GM21737 (cell line): Measurements from ENCODE around the gene CCDC85C.

Source experiments
- ATAC-seq: cut with Tn5 transposase; IDR thresholded peaks from one replicate; pipeline ENCODE4 v1.9.1; 2021; ENCODE audit warnings: mild to moderate bottlenecking, moderate library complexity; ENCODE audit not compliant: unreplicated experiment

Gene CCDC85C

DNA sequence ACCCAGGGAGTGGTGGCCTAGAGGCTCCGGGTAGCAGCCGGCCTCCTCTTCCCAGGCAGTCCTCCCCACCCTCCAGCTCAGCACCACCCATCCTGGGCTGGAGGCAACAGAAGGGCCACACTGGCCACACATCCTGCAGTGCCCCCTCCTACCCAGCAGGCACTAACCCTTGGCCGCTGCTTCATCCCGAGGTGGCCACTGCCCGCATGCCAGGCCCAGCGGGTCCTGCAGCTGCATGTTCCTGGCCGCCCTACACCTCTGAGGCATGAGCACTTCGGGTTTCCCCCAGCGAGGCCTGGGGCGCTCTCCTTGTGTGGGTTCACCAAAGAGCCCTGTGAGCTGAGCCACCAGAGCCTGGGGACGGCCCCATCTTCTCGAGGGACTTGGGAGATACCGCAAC, 61.4 kb downstream of the CCDC85C start:
- no peak for ATAC-seq

DNA sequence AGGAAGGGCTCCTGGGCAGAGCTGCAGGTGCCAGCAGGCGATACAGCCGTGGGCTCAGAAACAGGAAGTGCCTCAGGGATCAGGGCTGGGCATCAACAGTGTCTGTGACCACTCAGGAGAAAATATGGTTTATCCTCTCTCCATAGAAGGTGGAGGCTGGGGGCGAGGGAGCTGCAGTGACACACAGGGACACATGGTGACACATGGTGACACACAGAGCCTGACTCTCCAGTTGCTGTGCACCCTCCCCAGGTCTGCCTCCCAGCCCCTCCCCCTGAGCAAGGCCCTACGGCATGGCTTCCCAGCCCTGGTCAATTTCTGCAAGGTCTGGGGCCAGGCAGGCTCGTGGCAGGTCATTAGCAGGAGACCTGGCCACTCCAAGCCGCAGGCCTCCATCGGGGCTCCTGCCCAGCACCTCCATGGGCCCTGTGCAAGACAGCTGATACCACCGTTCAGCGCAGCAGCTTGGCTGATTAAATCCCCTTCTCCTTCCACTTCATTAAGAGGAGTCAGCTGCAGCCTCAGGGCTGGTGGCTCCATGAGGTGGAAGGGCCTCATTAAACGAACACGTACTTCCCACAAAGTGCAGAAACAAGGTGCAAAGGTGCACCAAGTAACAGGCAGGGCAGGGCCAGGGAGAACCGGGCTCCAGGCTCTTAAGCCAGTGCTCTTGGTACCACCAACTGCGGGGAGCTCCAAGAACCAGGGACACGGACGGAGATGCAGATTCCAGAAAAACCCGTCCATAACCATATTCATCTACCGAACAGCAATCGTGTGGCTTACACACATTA, 62.1 kb downstream of the CCDC85C start:
- no peak for ATAC-seq

DNA sequence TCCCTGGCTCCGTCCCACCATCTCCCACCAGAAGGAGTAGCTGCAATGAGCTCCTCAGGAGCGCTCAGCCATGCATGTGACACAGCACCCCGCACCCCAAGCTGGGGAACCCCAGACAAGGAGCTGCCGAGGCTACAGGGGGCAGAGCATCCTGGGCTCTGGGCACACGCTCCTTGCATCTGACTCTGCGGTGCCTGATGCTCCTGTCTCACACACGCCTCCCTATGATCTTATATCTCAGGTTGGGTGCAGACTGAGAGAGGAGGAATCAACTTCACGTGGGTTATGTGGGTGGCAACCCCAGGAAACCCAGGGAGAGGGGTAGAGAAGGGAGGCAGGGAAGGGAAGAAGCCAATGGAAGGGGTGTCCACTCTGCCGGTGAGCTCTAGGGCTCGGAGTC, 62.8 kb downstream of the CCDC85C start:
- no peak for ATAC-seq

DNA sequence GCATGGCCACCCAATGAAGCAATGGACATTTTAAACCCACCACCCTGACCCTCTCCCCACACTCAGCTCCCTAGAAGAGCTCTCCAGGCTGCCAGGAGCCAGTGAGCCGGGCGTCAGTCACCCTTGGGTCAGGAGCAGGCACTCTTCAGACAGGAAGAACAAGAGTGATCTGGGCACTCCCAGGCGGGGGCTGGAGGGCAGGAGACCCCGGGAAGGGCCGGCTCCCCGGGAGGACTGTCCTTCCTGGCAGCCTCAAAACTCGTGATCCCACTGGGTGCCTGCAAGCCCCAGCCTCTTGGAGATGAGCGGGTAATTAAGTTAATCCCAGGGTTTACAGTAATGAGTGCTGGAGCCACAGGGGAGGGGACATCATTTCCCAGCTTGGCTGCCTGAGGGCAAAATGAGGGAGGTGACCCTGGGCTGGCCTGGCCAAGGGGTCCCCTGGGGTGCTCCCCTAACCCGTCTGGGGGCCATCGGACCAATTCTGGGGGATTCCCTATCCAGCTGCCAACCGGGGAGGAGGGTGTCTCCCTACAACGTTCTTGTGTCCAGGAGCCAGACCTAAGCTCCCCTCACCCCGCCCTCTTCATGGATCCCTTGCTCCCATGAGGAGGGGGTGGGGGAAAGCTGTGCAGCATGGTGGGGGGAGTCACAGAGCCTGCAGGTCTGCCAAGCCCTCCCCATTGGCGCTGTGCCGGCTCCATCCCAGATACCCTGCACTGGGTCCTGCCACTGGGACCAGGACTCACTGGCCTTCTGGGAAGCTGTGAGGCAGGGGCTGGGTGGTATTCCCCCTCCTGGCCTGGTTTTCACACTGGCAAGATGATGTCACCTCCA, 63.6 kb downstream of the CCDC85C start:
- ATAC-seq, result no peak

DNA sequence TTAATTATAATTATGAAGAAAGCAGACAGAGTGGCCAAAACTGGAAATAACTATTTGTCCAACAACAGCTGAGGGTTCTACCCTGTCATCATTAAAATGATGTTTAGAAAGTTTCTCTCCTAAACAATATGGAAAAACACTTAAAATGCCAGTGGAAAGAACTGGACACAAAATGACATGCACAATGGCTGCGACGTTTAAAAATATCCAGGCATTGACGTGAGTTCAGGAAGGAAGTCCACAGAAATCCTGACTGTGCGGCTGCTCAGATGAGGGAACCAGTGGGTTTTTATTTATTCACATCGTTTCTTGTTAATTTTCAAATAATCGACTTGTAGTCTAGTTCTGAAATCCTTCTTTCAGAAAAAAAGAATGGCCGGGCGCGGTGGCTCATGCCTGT, 64.5 kb downstream of the CCDC85C start:
- no peak for ATAC-seq

DNA sequence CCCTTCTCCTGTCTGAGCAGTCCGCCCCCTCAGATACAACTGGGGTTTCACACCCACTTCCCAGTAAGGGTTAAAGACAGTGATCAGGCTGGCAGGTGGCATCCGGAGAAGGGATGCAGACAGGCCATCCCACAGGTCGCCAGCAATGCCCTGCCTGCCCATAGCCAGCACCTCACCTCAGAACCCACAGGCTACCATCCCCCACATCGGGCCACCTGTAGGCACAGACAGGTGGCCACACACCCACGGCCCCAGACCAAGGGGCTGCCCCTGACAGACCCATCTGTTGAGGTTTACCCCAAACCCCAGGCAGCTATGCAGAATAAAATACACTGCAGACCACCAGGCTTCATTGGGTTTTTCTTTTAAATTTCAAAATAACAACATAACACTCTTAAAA, 65.3 kb downstream of the CCDC85C start:
- ATAC-seq, result no peak

DNA sequence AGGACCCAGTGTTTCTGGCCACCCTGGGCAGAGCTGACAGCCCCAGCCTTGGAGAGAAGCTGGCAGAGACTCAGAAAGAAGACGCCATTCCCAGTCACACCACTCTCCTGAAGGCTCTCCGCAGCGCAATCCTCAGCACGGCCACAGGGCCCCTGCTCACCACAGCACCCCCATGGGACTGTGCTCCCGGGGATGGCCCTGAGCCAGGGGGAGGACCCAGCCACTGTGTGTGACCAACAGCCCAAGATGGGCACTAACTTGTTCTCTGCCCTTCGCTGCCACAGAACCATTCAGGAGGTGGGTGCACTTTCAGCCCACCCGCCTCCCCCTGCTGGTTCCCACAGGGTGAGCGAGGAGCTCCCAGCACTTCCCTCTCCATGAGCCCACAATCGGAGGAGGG, 65.7 kb downstream of the CCDC85C start:
- ATAC-seq, result no peak

DNA sequence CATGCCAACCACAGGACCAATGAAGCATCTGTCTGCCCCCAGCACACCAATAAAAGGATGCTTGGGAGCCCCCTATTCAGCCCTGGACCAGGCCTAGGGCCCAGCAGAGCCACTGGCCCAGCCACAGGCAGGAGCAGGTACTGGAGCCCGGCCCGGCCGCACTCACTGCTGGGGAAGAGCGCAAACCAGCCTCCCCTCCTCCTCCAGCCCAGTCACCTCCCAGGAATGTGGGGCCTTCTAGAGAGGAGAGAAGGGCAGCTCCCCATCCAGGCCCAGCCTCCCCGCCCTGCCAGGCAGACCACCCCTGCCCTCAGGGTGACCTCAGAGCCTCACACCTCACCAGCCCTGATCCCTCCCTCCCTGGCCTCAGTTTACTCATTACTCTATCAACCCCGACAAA, 66.6 kb downstream of the CCDC85C start:
- no peak for ATAC-seq

DNA sequence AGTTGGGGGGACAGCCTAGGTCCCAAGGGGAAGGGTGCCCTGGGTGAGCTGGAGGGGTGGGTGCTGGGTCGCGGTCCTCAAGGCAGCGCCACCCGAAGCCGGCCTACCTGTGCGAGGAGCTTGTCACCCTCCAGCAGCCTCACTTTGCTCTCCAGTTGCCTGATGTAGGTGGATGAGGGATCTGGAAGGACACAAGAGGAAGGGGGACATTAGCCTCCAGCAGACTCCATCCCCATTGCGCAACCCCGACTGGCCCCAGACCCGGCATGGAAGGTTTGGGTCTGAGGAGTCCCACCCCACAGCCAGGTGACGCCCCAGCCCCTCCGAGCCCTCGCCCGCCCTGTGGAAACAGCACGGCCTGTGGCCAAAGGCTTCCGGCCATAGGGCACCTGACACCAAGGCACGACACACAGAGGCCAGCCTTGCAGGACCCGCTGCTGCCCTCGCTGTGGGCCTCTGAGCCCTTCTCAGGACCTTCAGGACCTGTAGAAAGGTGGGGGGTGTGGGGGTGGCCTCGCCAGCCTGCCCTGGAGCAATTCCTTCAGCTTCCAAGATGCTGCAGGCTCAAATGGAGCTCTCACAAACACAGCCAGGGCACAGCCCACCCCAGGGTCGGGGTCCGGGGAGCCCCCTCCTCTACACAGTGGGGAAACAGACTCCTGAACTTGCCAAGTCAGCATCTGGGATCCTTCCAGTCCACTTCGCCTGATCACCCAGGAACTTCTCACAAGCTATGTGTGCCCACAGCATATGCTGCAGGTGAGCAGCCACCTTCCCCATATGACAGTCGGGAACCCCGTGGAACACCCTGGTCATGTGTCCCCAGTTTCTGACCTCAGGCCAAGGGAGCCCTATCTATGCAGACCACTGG, 67.9 kb downstream of the CCDC85C start:
- no peak for ATAC-seq

DNA sequence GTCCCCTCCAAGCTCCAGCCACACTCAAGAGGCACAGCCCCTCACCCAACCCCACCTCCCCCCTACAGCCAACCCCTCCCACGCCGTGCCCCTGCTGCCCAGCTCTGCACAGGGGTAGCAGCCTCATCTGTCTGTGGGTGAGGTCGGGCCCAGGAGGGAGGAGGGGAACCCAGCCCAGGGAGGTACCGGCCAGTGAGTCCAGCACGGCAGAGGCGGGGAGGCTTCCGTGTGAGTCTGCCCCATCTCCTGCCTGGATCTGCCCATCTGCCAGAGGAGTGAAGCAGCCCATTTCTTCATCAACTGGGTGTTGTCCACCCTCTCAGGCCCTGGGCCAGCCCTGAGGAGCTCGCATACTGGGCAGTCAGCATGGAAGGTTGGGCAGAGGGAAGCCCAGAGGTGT, 68.6 kb downstream of the CCDC85C start:
- no peak for ATAC-seq

DNA sequence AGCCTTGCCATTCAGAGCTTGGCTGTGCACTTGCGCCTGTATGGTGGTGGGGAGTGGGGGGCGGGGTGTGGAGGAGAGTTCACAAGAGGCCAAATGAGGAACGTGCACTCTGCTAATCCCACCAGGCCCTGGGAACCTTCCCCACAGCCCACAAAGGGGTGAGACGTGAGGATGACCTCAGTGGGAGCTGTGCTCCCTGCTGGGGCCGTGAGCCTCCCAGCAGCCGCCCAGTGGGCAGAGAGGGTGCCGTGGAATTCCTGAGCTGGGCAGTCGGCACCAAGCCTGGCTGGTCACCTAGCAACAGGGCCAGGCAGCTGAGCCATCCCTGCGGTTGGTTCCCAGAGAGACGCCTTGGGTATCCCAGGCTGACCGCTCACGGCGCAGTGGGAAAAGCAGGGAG, 69.1 kb downstream of the CCDC85C start:
- no peak for ATAC-seq

DNA sequence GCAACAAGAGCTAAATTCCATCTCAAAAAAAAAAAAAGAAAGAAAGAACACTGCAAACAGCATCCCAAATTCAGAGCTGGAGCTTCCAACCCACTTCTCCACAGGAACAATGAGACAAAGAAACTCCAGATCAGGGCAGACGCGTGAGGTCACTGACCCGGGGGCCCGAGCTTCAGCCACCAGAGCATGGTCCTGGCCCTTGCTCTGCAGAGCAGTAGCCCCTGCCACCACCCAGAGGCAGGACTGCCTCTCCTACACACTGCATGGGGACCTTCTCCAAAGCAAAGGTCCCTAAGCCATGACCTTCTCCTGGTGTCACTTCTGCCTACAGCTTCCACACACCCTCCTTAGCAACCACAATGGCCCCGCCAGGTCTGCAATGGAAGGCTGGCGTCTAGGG, 69.7 kb downstream of the CCDC85C start:
- no peak for ATAC-seq

DNA sequence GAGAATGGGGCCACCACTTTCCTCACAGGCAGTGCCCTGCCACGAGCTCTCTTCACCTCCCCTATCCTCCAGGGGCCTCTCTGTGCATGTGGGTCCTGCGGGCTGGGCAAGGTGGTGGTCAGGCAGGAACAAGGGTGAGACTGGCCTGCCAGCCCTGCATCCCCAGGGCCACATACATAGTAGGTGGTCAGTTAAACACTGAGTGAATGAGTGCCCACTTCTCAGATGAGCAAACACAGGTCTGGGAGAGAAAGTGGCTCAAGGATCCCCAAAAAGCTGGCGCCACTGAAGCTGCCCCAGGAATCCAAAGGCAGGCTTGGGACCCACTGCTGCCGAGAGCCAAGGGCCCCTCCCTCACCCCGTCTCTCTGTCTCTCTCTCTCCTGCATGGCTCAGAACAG, 71.7 kb downstream of the CCDC85C start:
- no peak for ATAC-seq

DNA sequence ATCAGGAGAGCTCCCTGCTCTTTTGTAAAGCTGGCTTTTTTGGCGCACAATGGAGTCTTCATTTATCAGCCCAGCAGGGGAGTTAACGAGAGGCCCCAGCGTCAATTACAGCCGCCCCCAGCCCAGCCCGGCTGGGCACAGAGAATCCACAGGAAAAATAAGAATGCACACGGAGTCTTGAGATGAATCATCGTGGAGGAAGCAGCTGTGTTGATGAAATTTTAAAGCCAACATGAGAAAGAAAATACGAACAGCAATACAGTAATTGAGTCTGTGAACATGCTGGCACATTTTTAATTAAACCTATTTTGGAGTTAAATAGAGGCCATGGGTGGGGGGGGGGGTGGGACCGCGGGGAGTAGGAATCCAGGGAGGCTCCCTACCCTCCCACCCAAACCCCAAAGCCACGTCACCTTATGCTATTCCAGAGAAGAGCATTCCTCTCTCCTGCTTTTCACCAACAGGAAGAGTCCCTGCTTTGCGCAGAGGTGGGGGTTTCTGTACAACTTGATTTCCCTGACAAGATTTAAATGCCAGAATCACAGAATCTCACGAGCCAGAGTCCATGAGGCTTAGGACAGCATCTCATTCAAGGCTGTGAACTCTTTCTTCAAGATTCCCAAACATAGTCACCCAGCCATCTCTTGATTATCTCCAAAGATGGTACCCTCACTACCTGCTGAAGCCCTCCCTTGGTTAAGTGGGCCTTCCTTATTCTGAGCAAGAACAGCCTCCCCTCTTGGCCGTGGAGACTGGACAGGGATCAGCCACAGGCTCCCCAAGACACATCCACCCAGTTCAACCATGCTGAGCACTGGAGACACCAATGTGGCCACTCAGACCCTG, 72.5 kb downstream of the CCDC85C start:
- ATAC-seq, result no peak

DNA sequence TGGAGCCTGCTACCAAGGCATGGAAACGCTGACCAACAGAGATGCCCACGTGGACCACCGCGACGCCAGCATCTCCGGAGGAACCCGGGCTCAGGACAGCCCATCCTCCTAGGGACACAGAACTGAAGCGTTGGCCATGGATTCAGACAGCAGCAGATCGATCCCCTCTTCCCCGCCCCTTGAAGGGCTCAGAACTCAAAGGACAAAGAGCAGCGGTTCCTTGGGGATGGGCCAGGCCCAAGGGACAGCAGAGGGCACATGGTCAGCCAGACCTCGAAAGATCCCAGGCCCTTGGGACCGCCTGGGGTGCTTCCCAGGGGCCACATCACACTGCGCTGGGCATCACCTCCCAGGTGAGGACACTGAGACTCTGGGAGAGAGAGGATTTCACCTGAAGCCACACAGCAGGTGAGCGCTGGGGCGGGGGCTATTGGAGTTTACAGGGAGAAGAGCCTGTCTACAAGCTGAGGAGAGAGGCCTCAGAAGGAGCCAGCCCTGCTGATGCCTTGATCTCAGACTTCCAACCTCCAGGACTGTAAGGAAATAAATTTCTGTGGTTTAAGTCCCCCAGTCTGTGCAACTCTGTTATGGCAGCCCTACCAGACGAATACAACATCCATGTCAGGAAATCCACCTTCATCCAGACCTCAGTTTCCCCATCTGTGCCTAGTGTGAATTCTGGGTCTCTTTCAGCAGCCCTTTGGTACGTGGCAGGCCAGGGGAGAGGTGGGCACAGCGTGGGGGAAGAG, 73.4 kb downstream of the CCDC85C start:
- ATAC-seq, result no peak

DNA sequence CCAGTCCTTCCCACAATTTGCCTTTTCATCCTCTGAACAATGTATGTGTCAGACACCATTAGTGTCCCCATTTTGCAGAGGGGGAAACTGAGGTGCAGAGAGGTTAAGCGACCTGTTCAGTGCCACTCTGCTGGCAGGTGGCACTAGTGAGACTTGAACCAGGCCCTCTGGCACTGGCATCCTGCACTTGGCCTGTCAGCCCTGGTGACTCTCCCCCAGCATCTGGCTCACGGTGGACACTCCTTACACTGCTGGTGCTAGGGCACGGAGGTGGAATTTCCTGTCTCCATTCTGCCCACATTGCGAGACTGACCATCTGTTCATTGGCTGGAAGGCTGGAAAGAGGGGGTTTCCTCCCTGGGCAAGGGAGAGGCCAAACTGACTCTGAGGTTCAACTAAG, 74.1 kb downstream of the CCDC85C start:
- no peak for ATAC-seq

DNA sequence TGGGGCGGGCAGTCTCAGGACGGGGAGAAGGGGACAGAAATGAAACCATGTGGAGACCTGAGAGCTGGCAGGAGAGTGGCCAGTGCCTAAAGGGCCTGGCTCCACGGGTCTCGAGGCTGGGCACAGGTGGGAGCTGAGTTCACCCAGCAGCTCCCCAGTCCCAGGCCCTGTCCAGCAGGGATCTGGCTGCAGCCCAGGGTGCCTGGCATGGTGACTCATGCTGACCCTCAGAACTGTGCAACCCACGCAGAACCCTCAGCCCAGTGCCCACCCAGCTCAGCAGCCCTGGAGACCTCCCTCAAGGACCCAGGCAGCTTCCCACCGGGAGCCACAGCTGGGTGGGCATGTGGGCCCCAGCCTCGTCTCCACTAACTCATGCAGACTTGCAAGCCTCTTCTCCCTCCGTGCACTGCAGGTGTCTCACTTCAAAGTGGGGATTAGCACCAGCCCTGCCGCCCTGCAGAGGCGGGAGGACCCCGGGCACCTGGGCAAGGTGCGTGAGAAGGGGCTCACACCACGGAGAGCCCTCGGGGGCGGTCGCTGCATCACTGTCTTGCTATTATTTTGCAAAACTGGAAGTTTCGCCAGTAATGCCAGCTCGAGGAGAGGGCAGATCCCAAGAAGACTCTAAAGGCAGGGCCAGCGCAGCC, 76.5 kb downstream of the CCDC85C start:
- no peak for ATAC-seq

DNA sequence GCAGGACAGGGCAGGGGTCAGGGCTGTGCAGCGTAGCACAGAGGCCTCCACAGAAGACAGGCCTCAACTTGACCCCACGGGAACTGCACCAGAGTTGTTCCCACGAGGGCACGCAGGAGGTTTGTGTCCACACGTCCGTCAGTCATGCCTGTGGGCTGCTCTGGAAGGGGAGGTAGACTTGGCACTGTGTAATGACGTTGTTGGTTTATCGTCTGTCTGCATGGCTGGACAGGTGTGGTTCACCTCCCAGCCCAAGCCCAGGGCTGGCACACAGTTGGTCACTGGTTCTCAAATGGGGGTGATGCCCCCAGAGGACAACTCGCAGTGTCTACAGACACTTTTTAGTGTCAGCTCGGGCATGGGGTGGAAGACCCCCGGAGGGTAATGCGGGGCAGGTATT, 77.0 kb downstream of the CCDC85C start:
- no peak for ATAC-seq

DNA sequence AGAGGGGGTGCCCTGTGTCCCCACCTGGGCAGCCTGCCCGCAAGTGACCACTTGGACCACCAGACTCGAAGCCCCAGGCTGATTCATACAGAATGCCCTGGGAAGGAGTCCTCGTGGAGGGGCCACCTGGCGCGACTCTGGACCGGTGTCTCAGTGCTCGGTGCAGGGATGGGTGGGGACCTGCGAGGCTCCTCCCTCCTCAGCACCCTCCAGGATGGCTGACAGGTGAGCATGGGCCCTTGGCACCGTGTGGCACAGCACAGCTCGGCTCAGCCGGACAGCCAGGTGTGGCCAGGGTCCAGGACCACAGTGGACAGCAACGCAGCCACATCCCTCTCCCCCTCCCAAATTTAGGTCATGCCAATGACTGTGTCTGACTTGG, 78.3 kb downstream of the CCDC85C start:
- ATAC-seq, result no peak
